Vagina (tissue), 2 donors: ENCODE data around the gene MACROD2. TPM values are rescaled to one million over a fixed set of nuclear protein-coding genes. Genes with fewer than 3 reads are reported as not detected.

Experiments
- DNase-seq, 2 donors: peaks; one replicate each; pipeline ENCODE4 v3.0.0-alpha.2; 2017; ENCODE audit errors: extremely low spot score in 2 of 2
- H3K27ac ChIP-seq: fragments of 200-600 bp; sonication (generic); one replicate; pipeline ENCODE4 v1.5.1; 2019
- H3K27me3 ChIP-seq: fragments of 200-600 bp; sonication (generic); one replicate; pipeline ENCODE4 v1.5.1; 2019
- H3K36me3 ChIP-seq, 2 donors: fragments of 200-600 bp; sonication (generic); one replicate each; pipeline ENCODE4 v1.5.1; 2017 to 2019
- H3K4me1 ChIP-seq: fragments of 200-600 bp; sonication (generic); one replicate; pipeline ENCODE4 v1.5.1; 2019
- H3K4me3 ChIP-seq, 2 donors: fragments of 200-600 bp; sonication (generic); 1 replicate in 1 of 2; 2 replicates in 1 of 2; pipeline ENCODE4 v1.5.1; 2016 to 2019
- H3K9me3 ChIP-seq: fragments of 200-600 bp; sonication (generic); one replicate; pipeline ENCODE4 v1.5.1; 2019
- CTCF ChIP-seq, 3 experiments: fragments of 450-650 bp in 2 of 3; fragments of 200-600 bp in 1 of 3; sonication (generic) in 1 of 3; IDR thresholded peaks; one replicate each; pipeline ENCODE4 v1.5.1; 2017 to 2019; ENCODE audit warnings: antibody characterized with exemption in 3 of 3, mild to moderate bottlenecking in 2 of 3, moderate library complexity in 2 of 3
- POLR2A ChIP-seq, 2 donors: fragments of 450-650 bp; IDR thresholded peaks; one replicate each; pipeline ENCODE4 v1.6.1; 2017; ENCODE audit warnings: antibody characterized with exemption in 2 of 2, mild to moderate bottlenecking in 2 of 2, moderate library complexity in 2 of 2
- POLR2AphosphoS5 ChIP-seq, 2 donors: sonication (generic); formaldehyde crosslinking; IDR thresholded peaks; one replicate each; pipeline ENCODE4 v1.9.0; 2017; ENCODE audit warnings: antibody characterized with exemption in 2 of 2, mild to moderate bottlenecking in 2 of 2, low read depth in 1 of 2; ENCODE audit not compliant: insufficient read depth in 1 of 2
- intact Hi-C: fragments of 100-400 bp; cut with DNase I; formaldehyde crosslinking; loops from one replicate; pipeline ENCODE4 v1.15.1; 2023
- total RNA-seq: library from RNA; depleted of rRNA; stranded (reverse); fragments of >200 nt; gene quantifications from one replicate; pipeline ENCODE4 v1.2.3, GENCODE V29; 2016

MACROD2 gene
- total RNA-seq, 1 donor from 2014 or later = 12.5 TPM

DNA sequence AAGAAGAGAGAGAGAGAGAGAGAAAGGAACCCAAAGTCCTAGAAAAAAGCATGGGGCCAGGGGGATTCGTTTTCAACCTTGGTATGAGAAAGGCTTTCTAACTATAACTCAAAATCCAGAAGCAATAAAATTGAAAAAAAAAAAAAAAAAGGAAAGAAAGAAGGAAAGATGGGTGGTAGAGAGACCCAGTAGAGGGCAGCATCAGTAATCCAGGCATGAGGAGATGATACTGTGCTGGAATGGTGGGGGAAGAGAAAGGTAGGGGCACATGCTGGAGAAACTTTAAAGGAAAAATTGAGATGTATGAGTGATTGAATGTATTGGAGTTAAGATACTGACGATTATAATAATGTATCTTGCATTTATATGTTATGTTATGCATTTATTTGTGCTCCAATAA, 1382.8 kb downstream of the MACROD2 start:
- no peak overlapping the region for H3K27ac ChIP-seq
- H3K4me3 ChIP-seq = no peak overlapping the region
- no peaks in the 10 kb centered on the region for H3K4me1 ChIP-seq
- intact Hi-C loops = no loop called here
- H3K27me3 ChIP-seq = no peaks in the 10 kb centered on the region
- DNase-seq = no peak
- H3K36me3 ChIP-seq = no peaks in the 10 kb centered on the region
- H3K9me3 ChIP-seq = no peaks in the 10 kb centered on the region
- TF ChIP-seq POLR2A (IDR thresholded peaks at IDR 0.05) (no peak), POLR2AphosphoS5 (IDR thresholded peaks at IDR 0.05; ENCODE audit: insufficient read depth in 1 of 2, low read depth in 1 of 2) (no peak), CTCF (IDR thresholded peaks at IDR 0.05) (no peak)

DNA sequence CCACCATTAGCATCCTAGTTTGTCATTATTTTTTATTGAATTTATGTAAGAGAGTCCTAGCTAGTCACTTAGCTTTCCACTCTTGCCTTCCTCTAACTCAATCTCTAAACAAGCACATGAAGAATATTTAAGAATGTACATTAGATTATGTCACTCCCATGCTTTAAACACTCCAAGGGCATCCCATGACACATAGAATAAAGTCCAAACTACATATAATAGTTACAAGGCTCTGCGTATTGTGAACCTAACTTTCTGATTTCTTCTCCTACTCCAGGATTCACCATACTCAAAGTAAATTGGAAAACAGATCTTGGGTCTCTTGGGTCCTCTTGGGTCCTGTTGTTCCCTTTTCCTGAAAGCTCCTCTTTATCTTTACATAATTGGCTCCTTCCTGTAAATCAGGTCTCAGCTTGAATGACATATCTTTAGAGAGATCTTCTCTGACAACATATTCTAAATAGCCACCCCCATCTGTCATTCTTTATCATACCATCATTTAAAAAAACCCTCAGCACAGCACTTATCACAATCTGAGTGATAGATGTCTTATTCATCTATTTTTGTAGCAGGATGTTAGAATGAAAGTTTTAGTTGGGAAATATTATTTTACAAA, 1384.5 kb downstream of the MACROD2 start:
- no peak for DNase-seq
- Histone ChIP-seq H3K9me3 (no peaks in the 10 kb centered on the region), H3K27ac (no peak overlapping the region), H3K4me1 (no peaks in the 10 kb centered on the region), H3K27me3 (no peaks in the 10 kb centered on the region), H3K36me3 (no peaks in the 10 kb centered on the region), H3K4me3 (no peak overlapping the region)
- TF ChIP-seq CTCF (IDR thresholded peaks at IDR 0.05) = no peak
- TF ChIP-seq POLR2A (IDR thresholded peaks at IDR 0.05) = no peak
- no peak for TF ChIP-seq POLR2AphosphoS5 (IDR thresholded peaks at IDR 0.05; ENCODE audit: insufficient read depth in 1 of 2, low read depth in 1 of 2)
- intact Hi-C loops = no loop called here

DNA sequence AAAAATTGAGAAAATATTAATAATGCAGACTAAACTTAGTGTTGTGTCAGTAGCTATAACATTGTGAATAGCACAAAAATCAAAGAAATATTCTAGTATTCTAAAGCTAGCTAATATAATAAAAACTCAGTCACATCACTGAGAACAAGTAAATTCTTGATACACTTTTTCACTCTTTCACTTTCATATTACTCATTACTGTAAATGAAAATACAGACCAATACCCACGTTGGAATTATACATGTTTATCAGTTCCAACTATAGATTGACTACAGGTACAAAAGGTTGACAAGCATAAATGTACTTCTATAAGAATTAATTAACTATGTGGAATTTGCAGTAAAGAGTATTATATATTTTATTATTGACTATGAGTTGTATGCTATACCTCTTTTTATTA, 1385.5 kb downstream of the MACROD2 start:
- Histone ChIP-seq H3K9me3 (no peaks in the 10 kb centered on the region), H3K27me3 (no peaks in the 10 kb centered on the region), H3K36me3 (no peaks in the 10 kb centered on the region), H3K27ac (no peak overlapping the region), H3K4me3 (no peak overlapping the region), H3K4me1 (no peaks in the 10 kb centered on the region)
- TF ChIP-seq CTCF (IDR thresholded peaks at IDR 0.05) = no peak
- no peak for TF ChIP-seq POLR2AphosphoS5 (IDR thresholded peaks at IDR 0.05; ENCODE audit: insufficient read depth in 1 of 2, low read depth in 1 of 2)
- no peak for TF ChIP-seq POLR2A (IDR thresholded peaks at IDR 0.05)
- intact Hi-C loops = no loop called here
- DNase-seq = no peak

- Histone ChIP-seq H3K4me3 (no peak overlapping the region), H3K9me3 (no peaks in the 10 kb centered on the region), H3K4me1 (no peaks in the 10 kb centered on the region), H3K27me3 (no peaks in the 10 kb centered on the region), H3K27ac (no peak overlapping the region), H3K36me3 (no peaks in the 10 kb centered on the region)
- no peak for TF ChIP-seq POLR2A (IDR thresholded peaks at IDR 0.05)
- TF ChIP-seq CTCF (IDR thresholded peaks at IDR 0.05) = no peak
- no peak for TF ChIP-seq POLR2AphosphoS5 (IDR thresholded peaks at IDR 0.05; ENCODE audit: insufficient read depth in 1 of 2, low read depth in 1 of 2)
- intact Hi-C loops = no loop called here
- no peak for DNase-seq
These were observed 1391.9 kb downstream of the MACROD2 start for GRCh38 chr20:15387228-15387627.

- Histone ChIP-seq H3K36me3 (no peaks in the 10 kb centered on the region), H3K27me3 (no peaks in the 10 kb centered on the region), H3K9me3 (no peaks in the 10 kb centered on the region), H3K4me3 (no peak overlapping the region), H3K27ac (no peak overlapping the region), H3K4me1 (no peaks in the 10 kb centered on the region)
- TF ChIP-seq POLR2AphosphoS5 (IDR thresholded peaks at IDR 0.05; ENCODE audit: insufficient read depth in 1 of 2, low read depth in 1 of 2) = no peak
- TF ChIP-seq CTCF (IDR thresholded peaks at IDR 0.05) = no peak
- no peak for TF ChIP-seq POLR2A (IDR thresholded peaks at IDR 0.05)
- DNase-seq = no peak
- intact Hi-C loops = no loop called here
These were observed 1400.1 kb downstream of the MACROD2 start for GRCh38 chr20:15395457-15395856.
